ENCODE results near the gene FGF5.

DNA sequence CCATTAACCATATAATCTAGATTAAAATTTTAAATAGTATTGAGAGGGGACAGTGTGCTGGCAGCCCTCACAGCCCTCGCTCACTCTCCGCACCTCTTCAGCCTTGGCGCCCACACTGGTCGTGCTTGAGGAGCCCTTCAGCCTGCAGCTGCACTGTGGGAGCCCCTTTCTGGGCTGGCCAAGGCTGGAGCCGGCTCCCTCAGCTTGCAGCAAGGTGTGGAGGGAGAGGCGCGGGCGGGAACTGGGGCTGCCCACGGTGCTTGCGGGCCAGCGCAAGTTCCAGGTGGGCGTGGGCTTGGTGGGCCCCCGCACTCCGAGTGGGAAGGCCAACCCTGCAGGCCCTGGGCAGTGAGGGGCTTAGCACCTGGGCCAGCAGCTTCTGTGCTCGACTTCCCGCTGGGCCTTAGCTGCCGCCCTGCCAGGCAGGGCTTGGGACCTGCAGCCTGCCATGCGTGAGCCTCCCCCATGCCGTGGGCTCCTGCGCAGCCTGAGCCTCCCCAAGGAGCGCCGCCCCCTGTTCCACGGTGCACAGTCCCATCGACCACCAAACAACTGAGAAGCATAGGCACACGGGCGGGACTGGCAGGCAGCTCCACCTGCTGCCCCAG, 36.3 kb downstream of the FGF5 start:
- TF ChIP-seq, protein P1, sequence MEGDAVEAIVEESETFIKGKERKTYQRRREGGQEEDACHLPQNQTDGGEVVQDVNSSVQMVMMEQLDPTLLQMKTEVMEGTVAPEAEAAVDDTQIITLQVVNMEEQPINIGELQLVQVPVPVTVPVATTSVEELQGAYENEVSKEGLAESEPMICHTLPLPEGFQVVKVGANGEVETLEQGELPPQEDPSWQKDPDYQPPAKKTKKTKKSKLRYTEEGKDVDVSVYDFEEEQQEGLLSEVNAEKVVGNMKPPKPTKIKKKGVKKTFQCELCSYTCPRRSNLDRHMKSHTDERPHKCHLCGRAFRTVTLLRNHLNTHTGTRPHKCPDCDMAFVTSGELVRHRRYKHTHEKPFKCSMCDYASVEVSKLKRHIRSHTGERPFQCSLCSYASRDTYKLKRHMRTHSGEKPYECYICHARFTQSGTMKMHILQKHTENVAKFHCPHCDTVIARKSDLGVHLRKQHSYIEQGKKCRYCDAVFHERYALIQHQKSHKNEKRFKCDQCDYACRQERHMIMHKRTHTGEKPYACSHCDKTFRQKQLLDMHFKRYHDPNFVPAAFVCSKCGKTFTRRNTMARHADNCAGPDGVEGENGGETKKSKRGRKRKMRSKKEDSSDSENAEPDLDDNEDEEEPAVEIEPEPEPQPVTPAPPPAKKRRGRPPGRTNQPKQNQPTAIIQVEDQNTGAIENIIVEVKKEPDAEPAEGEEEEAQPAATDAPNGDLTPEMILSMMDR (IDR thresholded peaks at IDR 0.05): no peak
- TF ChIP-seq POLR2A (IDR thresholded peaks at IDR 0.05): no peak

Data from body of pancreas (tissue), 4 donors.